Stomach (tissue), 9 donors: ENCODE measurements around the gene CAPN9. TPM values are rescaled to one million over a fixed set of nuclear protein-coding genes. Genes with fewer than 3 reads are reported as not detected.
A peak's percentile ranks its signal among the peaks of the same experiment; 100 is the strongest.

ENCODE experiments used
- DNase-seq, 2 donors: peaks; one replicate each; pipeline versions ENCODE4 v3.0.0 to v3.0.0-alpha.2; 2013 to 2019
- H3K27ac ChIP-seq, 5 donors: fragments of 200-600 bp in 4 of 5; sonication (generic) in 4 of 5; one replicate each; pipeline ENCODE4 v1.5.1; 2013 to 2019; ENCODE audit warnings: mild to moderate bottlenecking in 1 of 5, moderate library complexity in 1 of 5
- H3K27me3 ChIP-seq, 3 donors: fragments of 200-600 bp; sonication (generic); one replicate each; pipeline ENCODE4 v1.5.1; 2017 to 2019; ENCODE audit warnings: mixed run types in 1 of 3
- H3K36me3 ChIP-seq, 4 donors: fragments of 200-600 bp; sonication (generic); 1 replicate in 3 of 4; 2 replicates in 1 of 4; pipeline ENCODE4 v1.5.1; 2016 to 2019
- H3K4me1 ChIP-seq, 4 donors: fragments of 200-600 bp; sonication (generic); one replicate each; pipeline ENCODE4 v1.5.1; 2016 to 2019
- H3K4me3 ChIP-seq, 4 donors: fragments of 200-600 bp; sonication (generic) in 3 of 4; one replicate each; pipeline ENCODE4 v1.5.1; 2016 to 2019; ENCODE audit warnings: mild to moderate bottlenecking in 1 of 4
- H3K9me3 ChIP-seq, 4 donors: fragments of 200-600 bp; sonication (generic); one replicate each; pipeline ENCODE4 v1.5.1; 2016 to 2019
- CTCF ChIP-seq, 7 experiments: fragments of 450-650 bp in 4 of 7; fragments of 200-600 bp in 3 of 7; sonication (generic) in 3 of 7; IDR thresholded peaks; one replicate each; pipeline ENCODE4 v1.5.1; 2016 to 2019; ENCODE audit warnings: antibody characterized with exemption in 7 of 7, control low read depth in 2 of 7, mild to moderate bottlenecking in 1 of 7
- EP300 ChIP-seq: sonication (generic); formaldehyde crosslinking; IDR thresholded peaks from one replicate; pipeline ENCODE4 v1.6.1; 2017; ENCODE audit warnings: antibody characterized with exemption
- POLR2A ChIP-seq, 4 donors: fragments of 450-650 bp; IDR thresholded peaks; one replicate each; pipeline ENCODE4 v1.6.1; 2016; ENCODE audit warnings: antibody characterized with exemption in 4 of 4, control low read depth in 2 of 4, mild to moderate bottlenecking in 1 of 4, moderate library complexity in 1 of 4
- POLR2AphosphoS5 ChIP-seq, 3 donors: sonication (generic); formaldehyde crosslinking; IDR thresholded peaks; one replicate each; pipeline ENCODE4 v1.6.1; 2016; ENCODE audit warnings: antibody characterized with exemption in 3 of 3
- WGBS, 5 donors: extraction: QIAGEN DNeasy Blood & Tissue Kit in 3 of 5; methylation state at CpG; one replicate each; pipeline versions ENCODE4 v1.1.5 to v1.1.7; 2013 to 2018; 5-methylcytosine and 5-hydroxymethylcytosine counted together
- intact Hi-C: fragments of 100-400 bp; cut with DNase I; formaldehyde crosslinking; loops from one replicate; pipeline ENCODE4 v1.15.1; 2023; ENCODE audit warnings: low total_unique reads
- polyA plus RNA-seq, 3 donors: library from polyadenylated mRNA; stranded (reverse); fragments of 200-250 nt; gene quantifications; one replicate each; pipeline ENCODE4 v1.2.3, GENCODE V29; 2013
- total RNA-seq, 5 donors: library from RNA; depleted of rRNA; stranded (reverse); fragments of >200 nt; gene quantifications; one replicate each; pipeline versions ENCODE4 v1.1.0 to v1.2.3, GENCODE V29; 2014 to 2016
- donor health status: healthy with polysubstance abuse.
- donor health status: Bipolar disorder and iron deficiency.
- donor health status: healthy.

CAPN9 gene
- total and polyA plus RNA-seq, 8 donors, result 2.6 to 68.3 (median 46.7) TPM

- Histone ChIP-seq H3K27me3 (no peaks in the 10 kb centered on the region), H3K4me3 (no peak overlapping the region), H3K36me3 (peaks cover 0 to under 1% (median 0%) of the 10 kb centered on the region in 4 donors), H3K9me3 (no peaks in the 10 kb centered on the region), H3K27ac (no peak overlapping the region), H3K4me1 (peaks cover 0 to 22% (median 8%) of the 10 kb centered on the region in 4 donors)
- TF ChIP-seq CTCF (IDR thresholded peaks at IDR 0.05) (no peak), POLR2A (IDR thresholded peaks at IDR 0.05) (no peak), EP300 (no peak), POLR2AphosphoS5 (IDR thresholded peaks at IDR 0.05) (no peak)
- WGBS, 5 donors, result 81 to 89% (median 84%) methylated on average over 4 of the region's 4 CpGs
- DNase-seq, result no peak
- intact Hi-C loops, result no loop called here
Observed at GRCh38 chr1:230700132-230700531, 47.1 kb upstream of the CAPN9 start.

GRCh38 chr1:230701434-230701833, 45.8 kb upstream of the CAPN9 start:
- Histone ChIP-seq H3K4me3 (no peak overlapping the region), H3K36me3 (no peaks in the 10 kb centered on the region), H3K9me3 (no peaks in the 10 kb centered on the region), H3K27me3 (no peaks in the 10 kb centered on the region), H3K4me1 (peaks cover 0 to 22% (median 8%) of the 10 kb centered on the region in 4 donors), H3K27ac (no peak overlapping the region)
- no peak for DNase-seq
- WGBS, 5 donors, result 81 to 90% (median 88%) methylated on average over 17 of the region's 17 CpGs
- no peak for TF ChIP-seq POLR2AphosphoS5 (IDR thresholded peaks at IDR 0.05)
- TF ChIP-seq POLR2A (IDR thresholded peaks at IDR 0.05), result no peak
- no peak for TF ChIP-seq EP300
- intact Hi-C loops, result no loop called here

GRCh38 chr1:230701895-230702768, 45.1 kb upstream of the CAPN9 start:
- H3K9me3 ChIP-seq, result no peaks in the 10 kb centered on the region
- peaks cover 0 to 22% (median 8%) of the 10 kb centered on the region in 4 donors for H3K4me1 ChIP-seq
- H3K27ac ChIP-seq, result peak overlapping the region; percentile 11 to 74 (median 64)
- no peak for TF ChIP-seq POLR2A (IDR thresholded peaks at IDR 0.05)
- TF ChIP-seq CTCF (IDR thresholded peaks at IDR 0.05), result no peak
- TF ChIP-seq POLR2AphosphoS5 (IDR thresholded peaks at IDR 0.05), result no peak
- no peak for TF ChIP-seq EP300
- intact Hi-C loops, result no loop called here
- DNase-seq, result no peak
- WGBS, 5 donors, result 59 to 72% (median 69%) methylated on average over 19 of the region's 19 CpGs
- no peaks in the 10 kb centered on the region for H3K36me3 ChIP-seq
- H3K27me3 ChIP-seq, result no peaks in the 10 kb centered on the region
- no peak overlapping the region for H3K4me3 ChIP-seq

DNA sequence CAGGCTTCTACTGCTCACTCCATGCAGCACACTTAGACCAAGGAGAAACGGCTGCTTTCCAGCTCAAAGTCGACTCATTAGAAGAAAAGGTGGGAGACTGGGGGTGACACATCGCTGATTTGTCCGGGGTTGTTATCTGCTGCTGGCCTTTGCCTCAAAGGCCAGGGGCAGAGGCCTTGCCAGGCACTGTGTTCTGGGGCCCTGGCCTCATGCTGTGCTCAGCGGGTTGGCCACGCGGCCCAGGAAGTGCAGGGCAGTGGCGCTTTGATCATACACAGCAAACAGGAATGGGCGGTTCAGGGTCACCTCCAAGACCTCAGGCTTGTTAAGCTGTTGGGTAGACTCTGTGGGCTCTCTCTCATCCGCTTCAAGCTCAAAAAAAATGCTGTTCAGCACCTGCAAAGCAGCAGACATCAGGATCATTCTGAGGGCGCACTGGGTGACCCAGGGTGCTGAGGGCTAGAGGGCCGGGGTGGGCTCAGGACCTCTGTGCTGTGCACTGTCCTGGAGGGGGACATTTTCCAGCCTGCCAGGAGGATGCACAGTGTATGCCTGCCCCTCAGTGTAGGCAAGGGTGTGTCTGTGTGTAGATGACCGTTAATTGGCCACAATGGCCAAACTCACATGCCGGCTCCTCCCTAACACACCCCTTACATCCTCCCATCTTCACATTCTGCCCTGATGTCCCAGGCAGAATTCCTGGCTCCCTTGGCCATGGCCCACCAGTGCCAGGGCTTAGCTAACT, 44.1 kb upstream of the CAPN9 start:
- Histone ChIP-seq H3K4me3 (no peak overlapping the region), H3K4me1 (peaks cover 0 to 22% (median 8%) of the 10 kb centered on the region in 4 donors), H3K27me3 (no peaks in the 10 kb centered on the region), H3K36me3 (no peaks in the 10 kb centered on the region), H3K9me3 (no peaks in the 10 kb centered on the region), H3K27ac (peak overlapping the region; percentile 11 to 74 (median 73))
- 29 to 52% (median 40%) methylated on average over 8 to 14 of the region's 14 CpGs for WGBS, 5 donors
- TF ChIP-seq POLR2AphosphoS5 (IDR thresholded peaks at IDR 0.05) (peak in 1 of 3 donors; percentile 71), POLR2A (IDR thresholded peaks at IDR 0.05) (no peak)
- peak; percentile 85 to 86 for DNase-seq
- intact Hi-C loops, result no loop called here

- peaks cover 0 to 22% (median 8%) of the 10 kb centered on the region in 4 donors for H3K4me1 ChIP-seq
- TF ChIP-seq POLR2A (IDR thresholded peaks at IDR 0.05) (no peak), POLR2AphosphoS5 (IDR thresholded peaks at IDR 0.05) (no peak), EP300 (no peak), CTCF (IDR thresholded peaks at IDR 0.05) (no peak)
- H3K36me3 ChIP-seq, result no peaks in the 10 kb centered on the region
- no peak for DNase-seq
- WGBS, 5 donors, result 91 to 96% (median 91%) methylated on average over 8 of the region's 8 CpGs
- no peaks in the 10 kb centered on the region for H3K9me3 ChIP-seq
- no peaks in the 10 kb centered on the region for H3K27me3 ChIP-seq
- H3K27ac ChIP-seq, result peak overlapping the region in 3 of 5 donors; percentile 73 to 74 (median 73)
- H3K4me3 ChIP-seq, result no peak overlapping the region
- intact Hi-C loops, result no loop called here
Observed at GRCh38 chr1:230703679-230704385, 43.4 kb upstream of the CAPN9 start.
